ENCODE results near the gene TDRD15. TPM values are rescaled to one million over a fixed set of nuclear protein-coding genes. Genes with fewer than 3 reads are reported as not detected.

The TDRD15 gene
- 0.40 TPM in 1 of 2 replicates, not detected in the other for total RNA-seq (2011; cell fraction: chromatin; rRNA removed; ENCODE audit: low replicate concordance)
- total RNA-seq (2011; cell fraction: nucleolus; rRNA removed), result not detected in 2 replicates
- total RNA-seq (2011; cell fraction: nucleoplasm; rRNA removed), result 0.15 TPM in 2 replicates
- total RNA-seq (2014; rRNA removed) (0.04 and 0.09 TPM in 2 replicates), total RNA-seq (2014; rRNA removed; fragmentation: Illumina TruSeq; extraction: Trizol) (0.16 and 0.22 TPM in 2 replicates), total RNA-seq (2015; rRNA removed; fragmentation: Illumina TruSeq; extraction: Trizol) (0.18 and 0.19 TPM in 2 replicates), total RNA-seq (2021) (0.07 and 0.11 TPM in 2 replicates), polyA plus RNA-seq (2011; rRNA removed) (0.01 TPM in 1 of 2 replicates, not detected in the other), polyA plus RNA-seq (2014; fragmentation: Illumina TruSeq; extraction: Trizol) (0.06 and 0.10 TPM in 2 replicates), polyA plus RNA-seq (2014; fragmentation: Nextera tagmentation; extraction: Ambion mirVana) (under 1 TPM; 0.01 to 0.04 TPM), polyA plus RNA-seq (2014; rRNA removed) (not detected in 2 replicates), polyA minus RNA-seq (2011; rRNA and poly(A)+ RNA removed) (0.04 and 0.06 TPM in 2 replicates), Bru-seq, nascent RNA (percentile 25 among the genes with signal in this experiment), BruChase-seq, experiment 1, labeled RNA remaining after a 2-hour chase (percentile 30 among the genes with signal in this experiment), BruChase-seq, experiment 2, labeled RNA remaining after a 6-hour chase (percentile 30 among the genes with signal in this experiment)
- 0.01 TPM in 1 of 2 replicates, not detected in the other for polyA plus RNA-seq (2011; cell fraction: cytosol; rRNA removed)
- polyA plus RNA-seq (2011; cell fraction: nucleus; rRNA removed), result 0.03 TPM in 1 of 2 replicates, not detected in the other
- polyA plus RNA-seq (2012), result 0.08 and 0.22 TPM in 2 replicates
- not detected in 2 replicates for polyA minus RNA-seq (2011; cell fraction: cytosol; rRNA and poly(A)+ RNA removed)
- 0.13 and 0.22 TPM in 2 replicates for polyA minus RNA-seq (2011; cell fraction: nucleus; rRNA and poly(A)+ RNA removed)
- long read RNA-seq, experiment 1, result 0 reads
- long read RNA-seq, experiment 2, result 0 reads
- long read RNA-seq, experiment 3, partial matches to known transcripts, result 0 of 1 reads
- long read RNA-seq, experiment 3, other reads (novel, unspliced or antisense), result 1 of 1 reads

DNA sequence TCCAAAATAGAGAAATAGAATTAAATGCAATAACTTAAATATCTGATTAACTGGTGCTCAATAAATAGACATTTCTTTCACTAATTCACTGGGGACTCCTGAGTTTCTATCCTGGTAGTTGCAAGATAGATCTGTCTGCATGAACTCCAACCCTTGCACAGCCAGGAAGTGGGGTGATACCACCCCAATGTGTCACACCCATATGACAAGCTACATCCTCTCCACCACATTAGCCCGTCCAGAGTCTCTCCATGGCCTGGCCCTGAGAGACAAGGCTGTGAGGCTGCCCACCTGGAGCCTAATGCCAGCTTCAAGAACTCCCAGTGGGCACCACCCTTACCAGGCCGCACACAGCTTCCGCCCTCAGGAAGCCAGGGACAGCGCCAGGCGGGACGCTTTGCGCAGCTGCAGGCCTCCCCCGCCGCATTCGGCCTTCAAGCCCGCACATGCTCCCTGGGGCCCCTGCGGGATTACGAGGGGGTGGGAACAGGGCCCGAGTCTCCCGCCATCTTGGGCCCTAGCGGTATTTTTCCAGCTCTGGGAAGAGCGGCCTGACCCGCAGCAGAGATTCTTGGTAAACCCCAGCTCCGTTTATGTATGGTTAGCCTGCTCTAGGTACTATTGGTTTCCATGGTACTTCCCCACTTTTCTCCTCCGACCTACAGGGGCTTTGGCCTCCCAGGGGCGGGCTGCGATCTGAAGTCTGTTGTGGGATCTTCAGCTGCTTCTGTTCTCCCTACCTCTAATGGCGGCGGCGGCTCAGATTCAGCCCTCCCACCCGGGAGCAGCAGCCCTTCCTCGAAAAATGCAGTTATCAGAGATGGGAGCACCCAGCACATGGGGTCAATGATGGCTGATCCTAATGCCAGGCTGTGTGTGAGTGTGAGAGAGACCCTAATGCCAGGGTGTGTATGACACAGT, at the start of gene TDRD15:
TSS of gene TDRD15 (plus strand) at position 496 of the 921 bp plus-strand sequence. CDS start 13,500 bp downstream, outside the sequence.
- DNase-seq (ENCODE audit: extremely low read depth in 1 of 4, low spot score in 3 of 4) (peak; percentile 4 to 16 (median 8)), ATAC-seq (peak; percentile 77), FAIRE-seq (no peak)
- no peaks in the 10 kb centered on the region for H3K79me2 ChIP-seq (ENCODE audit: control insufficient read depth, insufficient read depth, low read length)
- no peaks in the 10 kb centered on the region for H3K9me3 ChIP-seq (replicated peaks; ENCODE audit: control insufficient read depth, insufficient read depth, low read depth, low read length)
- in situ Hi-C loops (cut with MboI) (no loop called here), intact Hi-C loops (cut with micrococcal nuclease) (no loop called here)
- H4K20me1 ChIP-seq (replicated peaks; ENCODE audit: control insufficient read depth, insufficient read depth, low read length), result no peaks in the 10 kb centered on the region
- peak within 1 kb of the TSS; percentile 24; the same call in 1 of the 2 replicates for H3K4me2 ChIP-seq (ENCODE audit: insufficient read depth, low read length)
- ChIA-PET CTCF (ENCODE audit: low intra/inter-chr PET ratio) (no interaction called here), POLR2A (no interaction called here)
- H3K4me1 ChIP-seq (replicated peaks in 1 of 2; ENCODE audit: control insufficient read depth in 2 of 2, insufficient read depth in 2 of 2, low read length in 2 of 2), result peaks cover 0 to 4% of the 10 kb centered on the region in 2 experiments; a peak in 2 of 5 replicates
- no TSS peak for BruUV-seq (replicated peaks)
- H3K9me1 ChIP-seq (ENCODE audit: control insufficient read depth, insufficient read depth, low read length), result no peaks in the 10 kb centered on the region
- no peak within 1 kb of the TSS for H3K4me3 ChIP-seq
- no peaks in the 10 kb centered on the region for H3K36me3 ChIP-seq (ENCODE audit: control insufficient read depth, insufficient read depth, low read length)
- H3K27ac ChIP-seq (ENCODE audit: extremely low read depth, low read depth, low read length), result no peak within 1 kb of the TSS; the same call in 2 of the 3 replicates
- no peak within 1 kb of the TSS for H3K9ac ChIP-seq (ENCODE audit: insufficient read depth in 1 of 2, low read depth in 2 of 2, low read length in 2 of 2)
- WGBS (ENCODE audit: insufficient coverage, low coverage, missing lambda C conversion rate), result 13% methylated on average over 26 of the region's 27 CpGs
- H3K27me3 ChIP-seq (ENCODE audit: control insufficient read depth in 2 of 2, insufficient read depth in 2 of 2, low read length in 2 of 2), result no peaks in the 10 kb centered on the region
- H2AFZ ChIP-seq (ENCODE audit: low read depth, low read length), result peak within 1 kb of the TSS; percentile 62
- TF ChIP-seq, protein P1, sequence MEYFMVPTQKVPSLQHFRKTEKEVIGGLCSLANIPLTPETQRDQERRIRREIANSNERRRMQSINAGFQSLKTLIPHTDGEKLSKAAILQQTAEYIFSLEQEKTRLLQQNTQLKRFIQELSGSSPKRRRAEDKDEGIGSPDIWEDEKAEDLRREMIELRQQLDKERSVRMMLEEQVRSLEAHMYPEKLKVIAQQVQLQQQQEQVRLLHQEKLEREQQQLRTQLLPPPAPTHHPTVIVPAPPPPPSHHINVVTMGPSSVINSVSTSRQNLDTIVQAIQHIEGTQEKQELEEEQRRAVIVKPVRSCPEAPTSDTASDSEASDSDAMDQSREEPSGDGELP (CRISPR knock-in tag; IDR thresholded peaks at IDR 0.05; ENCODE audit: borderline replicate concordance), result 0 out of 2 replicates have a peak, but pooled peaks have one; percentile 24
- no peak for TF ChIP-seq NR2C1 (IDR thresholded peaks at IDR 0.05)
- peak; percentile 42; the same call in 1 of the 2 replicates for TF ChIP-seq NR2C1 (tag; IDR thresholded peaks at IDR 0.05)
- TF ChIP-seq NR2C2 (CRISPR knock-in tag; IDR thresholded peaks at IDR 0.05), result no peak
- TF ChIP-seq NR2C2 (tag; IDR thresholded peaks at IDR 0.05), result peak; percentile 75; the same call in 1 of the 2 replicates
- TF ChIP-seq GABPA (tag; conservative IDR thresholded peaks at IDR 0.05; ENCODE audit: low read depth), result peak; percentile 58
- peak; percentile 35; the same call in 1 of the 2 replicates for TF ChIP-seq L3MBTL2 (IDR thresholded peaks at IDR 0.05)
- no peak for TF ChIP-seq ZBTB8A (IDR thresholded peaks at IDR 0.05; ENCODE audit: partially characterized antibody)
- peak in 1 of 3 experiments; percentile 48 for TF ChIP-seq YY1 (IDR thresholded peaks at IDR 0.05; ENCODE audit: borderline replicate concordance in 1 of 3, control insufficient read depth in 1 of 3, extremely low read depth in 1 of 3, insufficient read depth in 3 of 3, insufficient read length in 1 of 3, insufficient replicate concordance in 2 of 3, low read depth in 1 of 3, low read length in 2 of 3)
- TF ChIP-seq MAZ (CRISPR knock-in tag; conservative IDR thresholded peaks at IDR 0.05 in 1 of 2, IDR thresholded peaks at IDR 0.05 in 1 of 2), result peak in 1 of 2 experiments; percentile 71; a peak in 2 of 4 replicates
- peak; percentile 80 to 81 for TF ChIP-seq NRF1 (conservative IDR thresholded peaks at IDR 0.05 in 1 of 2, IDR thresholded peaks at IDR 0.05 in 1 of 2)
- TF ChIP-seq YBX1 (IDR thresholded peaks at IDR 0.05), result no peak
- TF ChIP-seq PHF8 (IDR thresholded peaks at IDR 0.05; ENCODE audit: borderline replicate concordance, low read length), result 0 out of 2 replicates have a peak, but pooled peaks have one; percentile 15
- TF ChIP-seq RBFOX2 (IDR thresholded peaks at IDR 0.05; ENCODE audit: low read depth, low read length), result 0 out of 2 replicates have a peak, but pooled peaks have one; percentile 20
- peak; percentile 70; the same call in 1 of the 2 replicates for TF ChIP-seq GTF2E2 (tag; IDR thresholded peaks at IDR 0.05)

Data from K562 (cell line).